ENCODE results near the gene RPS16. TPM values are rescaled to one million over a fixed set of nuclear protein-coding genes. Genes with fewer than 3 reads are reported as not detected.

RPS16 gene
- total RNA-seq, 1 experiment from 2014 or later = 2,510 TPM

DNA sequence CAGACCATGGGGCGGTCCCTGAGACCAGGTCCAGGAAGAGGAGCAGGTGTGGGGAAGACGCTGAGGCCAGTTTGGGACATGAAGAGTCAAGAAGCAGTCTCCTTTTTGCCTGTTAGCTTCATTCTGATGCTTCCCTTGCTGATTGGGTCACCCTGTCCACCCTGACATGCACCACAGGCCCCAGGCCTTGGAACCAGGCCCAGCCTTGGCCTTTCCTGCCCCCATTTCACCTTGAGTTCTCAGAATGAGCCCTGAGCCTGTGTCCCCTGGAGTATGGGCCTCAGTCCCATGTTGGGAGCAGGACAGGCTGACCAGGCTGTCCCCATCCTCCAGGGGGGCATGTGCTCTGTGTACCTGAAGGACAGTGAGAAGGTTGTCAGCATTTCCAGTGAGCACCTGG lies 40.0 kb upstream of the RPS16 start:
- ChIA-PET POLR2A (ENCODE audit: unreplicated experiment) (no interaction called here), CTCF (interaction anchor here (0.6 to 0.7 kb wide), 2 partner anchors 320 to 413 kb away, joined by 6 to 10 read pairs; no protein-coding TSS in a partner anchor)
- no peak overlapping the region for H3K4me2 ChIP-seq
- no peak for TF ChIP-seq EZH2 (IDR thresholded peaks at IDR 0.05; ENCODE audit: low read depth)
- TF ChIP-seq CTCF (conservative IDR thresholded peaks at IDR 0.05) = no peak
- DNase-seq = no peak
- H3K36me3 ChIP-seq (ENCODE audit: low read depth) = 0 out of 2 replicates have a peak, but pooled peaks cover 17% of the 10 kb centered on the region
- H3F3A ChIP-seq (ENCODE audit: insufficient read depth, low read depth) = peaks cover 13% of the 10 kb centered on the region; the same call in 1 of the 2 replicates
- no peak overlapping the region for H3K4me3 ChIP-seq
- H3K79me2 ChIP-seq (ENCODE audit: low read depth) = peaks cover under 1% of the 10 kb centered on the region; the same call in 1 of the 2 replicates
- no peaks in the 10 kb centered on the region for H4K20me1 ChIP-seq (ENCODE audit: insufficient read depth)
- intact Hi-C loops (cut with micrococcal nuclease; ENCODE audit: unreplicated experiment) = loop anchor here (2.0 kb wide), 1 partner anchor 57 kb away; the partner anchor contains the start of gene EID2B
- no peak overlapping the region for H3K27ac ChIP-seq
- BruUV-seq (replicated peaks) = no TSS peak
- H3K27me3 ChIP-seq (ENCODE audit: insufficient read depth, low read depth) = no peaks in the 10 kb centered on the region
- no peak overlapping the region for H2AFZ ChIP-seq
- H3K9me3 ChIP-seq (ENCODE audit: insufficient read depth, low read depth) = no peaks in the 10 kb centered on the region
- H3K4me1 ChIP-seq (replicated peaks; ENCODE audit: insufficient read depth) = 0 out of 2 replicates have a peak, but pooled peaks cover 6% of the 10 kb centered on the region
- no peaks in the 10 kb centered on the region for H3K9me2 ChIP-seq (ENCODE audit: insufficient read depth)

DNA sequence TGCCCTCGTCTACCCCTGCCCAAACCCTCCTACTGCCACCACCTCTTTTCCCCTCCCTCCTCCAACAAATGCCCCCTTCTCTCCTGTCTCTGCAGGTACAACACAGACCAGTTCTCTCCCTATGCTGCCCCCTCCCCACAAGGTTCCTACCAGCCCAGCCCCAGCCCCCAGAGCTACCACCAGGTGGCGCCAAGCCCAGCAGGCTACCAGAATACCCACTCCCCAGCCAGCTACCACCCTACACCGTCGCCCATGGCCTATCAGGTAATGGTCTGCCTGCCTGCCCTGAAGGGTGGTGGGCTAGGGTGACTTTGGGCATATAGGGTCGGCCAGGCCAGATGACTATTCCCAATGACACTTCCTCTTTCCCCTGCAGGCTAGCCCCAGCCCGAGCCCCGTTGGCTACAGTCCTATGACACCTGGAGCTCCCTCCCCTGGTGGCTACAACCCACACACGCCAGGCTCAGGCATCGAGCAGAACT lies 38.4 kb upstream of the RPS16 start:
- no peaks in the 10 kb centered on the region for H3K27me3 ChIP-seq (ENCODE audit: insufficient read depth, low read depth)
- H3K4me1 ChIP-seq (replicated peaks; ENCODE audit: insufficient read depth) = no peaks in the 10 kb centered on the region
- ChIA-PET POLR2A (ENCODE audit: unreplicated experiment) (no interaction called here), CTCF (no interaction called here)
- TF ChIP-seq CTCF (conservative IDR thresholded peaks at IDR 0.05) (peak; percentile 84), EZH2 (IDR thresholded peaks at IDR 0.05; ENCODE audit: low read depth) (no peak)
- H3K4me3 ChIP-seq = no peak overlapping the region
- H3K9me3 ChIP-seq (ENCODE audit: insufficient read depth, low read depth) = no peaks in the 10 kb centered on the region
- H2AFZ ChIP-seq = no peak overlapping the region
- H3F3A ChIP-seq (ENCODE audit: insufficient read depth, low read depth) = peaks cover 9% of the 10 kb centered on the region; the same call in 1 of the 2 replicates
- 0 out of 2 replicates have a peak, but pooled peaks cover 3% of the 10 kb centered on the region for H4K20me1 ChIP-seq (ENCODE audit: insufficient read depth)
- no peak overlapping the region for H3K27ac ChIP-seq
- intact Hi-C loops (cut with micrococcal nuclease; ENCODE audit: unreplicated experiment) = loop anchor here (2.0 kb wide), 1 partner anchor 59 kb away; the partner anchor contains the start of gene EID2B
- H3K4me2 ChIP-seq = no peak overlapping the region
- H3K9me2 ChIP-seq (ENCODE audit: insufficient read depth) = no peaks in the 10 kb centered on the region
- H3K79me2 ChIP-seq (ENCODE audit: low read depth) = no peaks in the 10 kb centered on the region
- BruUV-seq (replicated peaks) = no TSS peak
- DNase-seq = peak in 1 of 2 experiments; percentile 48
- 0 out of 2 replicates have a peak, but pooled peaks cover 19% of the 10 kb centered on the region for H3K36me3 ChIP-seq (ENCODE audit: low read depth)

DNA sequence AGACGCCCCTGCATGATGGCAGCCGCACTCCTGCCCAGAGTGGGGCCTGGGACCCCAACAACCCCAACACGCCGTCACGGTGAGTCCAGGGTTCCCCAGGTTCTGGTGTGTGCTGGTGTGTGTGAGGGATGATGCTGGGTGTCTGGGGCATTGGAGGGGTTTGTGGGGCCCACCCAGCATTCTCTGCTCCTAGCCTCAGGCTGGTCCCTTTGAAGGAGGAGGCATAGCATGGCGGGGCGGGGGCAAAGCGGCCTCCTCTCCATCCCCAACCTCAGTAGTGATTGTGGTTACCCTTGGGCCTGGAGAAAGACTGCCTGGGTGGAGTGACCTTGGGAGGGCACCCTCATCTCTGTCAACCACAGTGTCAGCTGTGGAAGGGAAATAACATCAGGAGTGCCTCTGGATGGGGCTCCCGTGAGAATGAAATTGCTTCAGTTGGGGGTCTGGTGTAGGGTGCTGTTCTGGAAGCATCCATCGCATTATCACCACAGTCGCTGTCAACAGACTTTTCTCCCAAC lies 37.8 kb upstream of the RPS16 start:
- Histone ChIP-seq H3F3A (ENCODE audit: insufficient read depth, low read depth) (peaks cover 6% of the 10 kb centered on the region; the same call in 1 of the 2 replicates), H3K27me3 (ENCODE audit: insufficient read depth, low read depth) (no peaks in the 10 kb centered on the region), H3K36me3 (ENCODE audit: low read depth) (0 out of 2 replicates have a peak, but pooled peaks cover 19% of the 10 kb centered on the region), H3K79me2 (ENCODE audit: low read depth) (no peaks in the 10 kb centered on the region), H3K9me2 (ENCODE audit: insufficient read depth) (no peaks in the 10 kb centered on the region), H3K4me3 (no peak overlapping the region), H4K20me1 (ENCODE audit: insufficient read depth) (0 out of 2 replicates have a peak, but pooled peaks cover 3% of the 10 kb centered on the region), H3K4me1 (replicated peaks; ENCODE audit: insufficient read depth) (no peaks in the 10 kb centered on the region), H3K27ac (no peak overlapping the region), H3K4me2 (no peak overlapping the region), H2AFZ (no peak overlapping the region), H3K9me3 (ENCODE audit: insufficient read depth, low read depth) (no peaks in the 10 kb centered on the region)
- POLR2A ChIA-PET (ENCODE audit: unreplicated experiment) = no interaction called here
- intact Hi-C loops (cut with micrococcal nuclease; ENCODE audit: unreplicated experiment) = no loop called here
- CTCF ChIA-PET = no interaction called here
- no peak for DNase-seq
- TF ChIP-seq CTCF (conservative IDR thresholded peaks at IDR 0.05) = no peak
- TF ChIP-seq EZH2 (IDR thresholded peaks at IDR 0.05; ENCODE audit: low read depth) = no peak
- no TSS peak for BruUV-seq (replicated peaks)
